Osteocyte (in vitro differentiated cells): ENCODE results near the gene ATXN7. TPM values are rescaled to one million over a fixed set of nuclear protein-coding genes. Genes with fewer than 3 reads are reported as not detected.

Source experiments
- DNase-seq: peaks from one replicate; pipeline ENCODE4 v3.0.0; 2021; ENCODE audit warnings: mixed read lengths; ENCODE audit not compliant: unreplicated experiment; ENCODE audit errors: extremely low spot score
- H3K27ac Mint-ChIP-seq: one replicate; pipeline ENCODE4 v1.8.0; 2021; ENCODE audit warnings: mild to moderate bottlenecking, mixed read lengths; ENCODE audit not compliant: unreplicated experiment
- H3K27me3 Mint-ChIP-seq: one replicate; pipeline ENCODE4 v1.8.0; 2021; ENCODE audit warnings: mixed read lengths; ENCODE audit not compliant: unreplicated experiment
- H3K36me3 Mint-ChIP-seq: one replicate; pipeline ENCODE4 v1.8.0; 2021; ENCODE audit warnings: mixed read lengths; ENCODE audit not compliant: unreplicated experiment
- H3K4me1 Mint-ChIP-seq: one replicate; pipeline ENCODE4 v1.8.0; 2021; ENCODE audit warnings: mixed read lengths; ENCODE audit not compliant: unreplicated experiment
- H3K4me3 Mint-ChIP-seq: one replicate; pipeline ENCODE4 v1.8.0; 2021; ENCODE audit warnings: mild to moderate bottlenecking, moderate library complexity, mixed read lengths; ENCODE audit not compliant: unreplicated experiment
- H3K9me3 Mint-ChIP-seq: one replicate; pipeline ENCODE4 v1.8.0; 2021; ENCODE audit warnings: mixed read lengths; ENCODE audit not compliant: unreplicated experiment
- CTCF ChIP-seq: fragments of 200-600 bp; sonication (generic); IDR thresholded peaks from 2 replicates; pipeline ENCODE4 v1.5.0; 2021; ENCODE audit warnings: antibody characterized with exemption, mild to moderate bottlenecking, moderate library complexity
- total RNA-seq: library from RNA; stranded (reverse); gene quantifications from 2 replicates; pipeline ENCODE4 v1.2.1, GENCODE V29; 2021

ATXN7 gene
- total RNA-seq, 1 donor from 2014 or later: 22.7 TPM

DNA sequence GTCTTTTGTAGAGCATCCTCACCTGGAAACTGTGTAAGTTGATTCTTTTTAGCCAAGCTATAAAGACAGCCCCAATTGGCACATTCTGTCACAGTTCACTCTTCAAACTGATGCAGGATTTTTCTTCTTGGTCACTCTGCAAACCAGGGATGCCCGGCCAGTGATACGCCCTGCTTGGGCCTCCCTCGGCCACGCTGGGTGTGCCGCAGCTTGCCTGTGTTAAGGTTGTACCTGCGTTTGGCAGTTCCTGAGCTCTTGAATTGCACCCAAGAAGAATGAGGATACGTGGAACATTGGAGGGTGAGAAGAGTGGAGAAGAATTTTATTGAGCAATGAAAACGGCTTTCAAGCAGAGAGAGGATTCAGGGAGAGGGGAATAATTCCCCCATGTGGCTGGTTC, 109.7 kb downstream of the ATXN7 start:
- no peak overlapping the region for H3K4me3 Mint-ChIP-seq
- peaks cover 7% of the 10 kb centered on the region for H3K36me3 Mint-ChIP-seq
- no peak for DNase-seq
- peaks cover 60% of the 10 kb centered on the region for H3K4me1 Mint-ChIP-seq
- H3K9me3 Mint-ChIP-seq: no peaks in the 10 kb centered on the region
- H3K27me3 Mint-ChIP-seq: no peaks in the 10 kb centered on the region
- TF ChIP-seq CTCF: no peak
- H3K27ac Mint-ChIP-seq: no peak overlapping the region

- no peak overlapping the region for H3K27ac Mint-ChIP-seq
- peaks cover 54% of the 10 kb centered on the region for H3K4me1 Mint-ChIP-seq
- no peak overlapping the region for H3K4me3 Mint-ChIP-seq
- H3K9me3 Mint-ChIP-seq: no peaks in the 10 kb centered on the region
- no peaks in the 10 kb centered on the region for H3K27me3 Mint-ChIP-seq
- no peak for DNase-seq
- no peak for TF ChIP-seq CTCF
- peaks cover 7% of the 10 kb centered on the region for H3K36me3 Mint-ChIP-seq
Measured at GRCh38 chr3:63974451-63974850, 110.8 kb downstream of the ATXN7 start.

DNA sequence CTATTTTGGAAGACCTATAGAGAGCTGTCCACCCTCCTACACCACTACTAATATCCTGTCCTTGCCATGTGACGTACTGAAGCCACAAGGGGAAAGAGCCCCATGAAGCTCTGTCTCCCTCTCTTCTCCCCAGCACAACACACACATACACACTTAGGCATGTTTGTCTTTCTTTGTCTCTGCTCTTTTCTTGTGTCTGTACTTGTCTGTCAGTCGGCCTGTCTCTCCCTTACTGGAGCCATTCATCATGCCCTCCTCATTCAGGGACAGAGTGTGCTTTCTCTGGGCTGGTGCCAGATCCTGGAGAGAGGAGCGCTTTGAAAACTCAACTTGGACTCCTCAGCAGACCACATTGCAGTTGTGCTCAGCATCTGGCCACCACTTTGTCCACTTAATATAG, 112.1 kb downstream of the ATXN7 start:
- Mint-ChIP-seq H3K4me1 (peaks cover 48% of the 10 kb centered on the region), H3K27me3 (no peaks in the 10 kb centered on the region), H3K9me3 (no peaks in the 10 kb centered on the region), H3K36me3 (peaks cover 12% of the 10 kb centered on the region), H3K27ac (peak overlapping the region; percentile 42), H3K4me3 (no peak overlapping the region)
- TF ChIP-seq CTCF: no peak
- DNase-seq: no peak

DNA sequence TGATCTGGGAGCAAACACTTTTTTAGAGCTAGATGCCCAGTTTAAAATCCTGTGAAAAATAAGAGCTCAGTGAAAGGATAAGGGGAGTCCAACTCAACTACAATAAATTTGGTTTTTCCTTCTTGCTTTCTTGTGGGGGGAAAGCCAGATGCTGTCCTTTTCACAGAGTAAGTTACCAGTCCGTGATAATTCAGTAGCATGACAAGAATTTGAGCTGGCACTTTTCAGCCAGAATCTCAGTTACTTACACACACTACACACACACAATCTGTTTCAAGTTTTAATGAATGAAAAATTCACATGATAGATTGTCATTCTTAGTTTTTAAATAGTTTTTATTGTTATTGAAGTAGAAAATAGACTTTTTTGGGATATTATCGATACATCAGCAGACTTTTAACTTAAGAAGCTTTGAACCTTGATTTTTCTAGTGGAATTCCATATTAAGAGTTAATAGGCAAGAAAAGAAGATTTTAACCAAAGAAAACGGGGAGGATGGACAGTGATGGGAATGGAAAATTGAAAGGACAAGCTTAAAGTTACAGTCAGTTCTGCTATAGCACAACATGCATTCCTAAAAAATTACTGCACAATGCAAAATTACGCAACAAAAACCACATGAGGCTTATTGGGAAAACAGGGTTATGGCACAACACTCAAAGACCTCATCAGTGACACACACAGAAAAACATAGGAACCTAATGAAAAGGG, 112.6 kb downstream of the ATXN7 start:
- peak overlapping the region; percentile 59 for H3K27ac Mint-ChIP-seq
- H3K36me3 Mint-ChIP-seq: peaks cover 12% of the 10 kb centered on the region
- no peak for DNase-seq
- no peaks in the 10 kb centered on the region for H3K9me3 Mint-ChIP-seq
- H3K4me3 Mint-ChIP-seq: no peak overlapping the region
- no peak for TF ChIP-seq CTCF
- no peaks in the 10 kb centered on the region for H3K27me3 Mint-ChIP-seq
- peaks cover 42% of the 10 kb centered on the region for H3K4me1 Mint-ChIP-seq

- H3K27ac Mint-ChIP-seq: peak overlapping the region; percentile 59
- no peaks in the 10 kb centered on the region for H3K27me3 Mint-ChIP-seq
- H3K4me1 Mint-ChIP-seq: peaks cover 38% of the 10 kb centered on the region
- H3K4me3 Mint-ChIP-seq: no peak overlapping the region
- H3K36me3 Mint-ChIP-seq: peaks cover 12% of the 10 kb centered on the region
- no peaks in the 10 kb centered on the region for H3K9me3 Mint-ChIP-seq
- DNase-seq: no peak
- TF ChIP-seq CTCF: no peak
Measured at GRCh38 chr3:63976872-63977200, 113.2 kb downstream of the ATXN7 start.
